ENCODE data around the gene CASP14. TPM values are rescaled to one million over a fixed set of nuclear protein-coding genes. Genes with fewer than 3 reads are reported as not detected.

CASP14 gene
- total RNA-seq, 1 donor from 2014 or later = not detected

DNA sequence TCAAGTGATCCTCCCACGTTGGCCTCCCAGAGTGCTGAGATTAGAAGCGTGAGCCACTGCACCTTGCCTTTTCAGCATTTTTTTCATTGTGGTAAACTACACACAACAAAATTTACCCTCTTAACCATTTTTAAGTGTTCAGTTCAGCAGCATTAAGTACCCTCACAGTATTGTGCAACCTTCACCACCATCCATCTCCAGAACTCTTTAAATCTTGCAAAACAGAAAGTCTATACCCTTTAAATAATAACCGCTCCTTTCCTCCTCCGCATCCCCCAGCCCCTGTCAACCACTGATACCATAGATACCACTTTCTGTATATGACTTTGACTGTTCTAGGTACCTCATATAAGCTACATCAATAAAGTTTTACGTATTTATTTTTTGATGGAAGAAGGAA lies 20.8 kb upstream of the CASP14 start:
- no peaks in the 10 kb centered on the region for H3K9me3 ChIP-seq (ENCODE audit: control insufficient read depth in 3 of 3, low read length in 3 of 3)
- H3K4me1 ChIP-seq (ENCODE audit: control insufficient read depth in 3 of 3, insufficient read depth in 3 of 3, low read length in 3 of 3) = no peaks in the 10 kb centered on the region
- H3K4me3 ChIP-seq (ENCODE audit: low read length in 3 of 3) = no peak overlapping the region
- H3K36me3 ChIP-seq (ENCODE audit: control insufficient read depth in 3 of 3, insufficient read depth in 3 of 3, low read length in 3 of 3) = no peaks in the 10 kb centered on the region
- no peak overlapping the region for H3K27ac ChIP-seq (ENCODE audit: low read depth, low read length)
- peaks cover 0 to 15% (median 3%) of the 10 kb centered on the region in 3 donors for H3K27me3 ChIP-seq (ENCODE audit: control insufficient read depth in 3 of 3, insufficient read depth in 3 of 3, low read length in 3 of 3)
- H3K9ac ChIP-seq (ENCODE audit: low read depth in 1 of 3, low read length in 3 of 3) = no peak overlapping the region

DNA sequence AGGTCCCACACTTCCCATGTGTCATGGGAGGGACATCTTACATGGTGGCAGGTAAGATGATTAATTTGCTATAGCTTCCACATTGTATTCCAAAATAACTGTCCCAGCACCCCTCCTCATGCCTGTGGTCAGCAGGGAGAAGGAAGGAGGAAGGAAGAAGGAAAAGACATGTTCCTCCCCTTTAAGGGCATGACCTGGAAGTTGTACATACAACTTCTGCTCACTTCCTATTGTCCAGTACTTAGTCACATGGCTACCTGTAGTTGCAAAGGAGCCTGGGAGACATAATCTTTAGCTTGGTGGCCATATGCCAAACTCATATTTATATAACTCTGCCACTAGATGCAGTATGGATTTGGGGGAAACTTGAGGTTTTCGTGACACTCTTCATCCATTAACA lies 17.6 kb upstream of the CASP14 start:
- Histone ChIP-seq H3K27ac (ENCODE audit: low read depth, low read length) (no peak overlapping the region), H3K9me3 (ENCODE audit: control insufficient read depth in 3 of 3, low read length in 3 of 3) (no peaks in the 10 kb centered on the region), H3K4me3 (ENCODE audit: low read length in 3 of 3) (no peak overlapping the region), H3K27me3 (ENCODE audit: control insufficient read depth in 3 of 3, insufficient read depth in 3 of 3, low read length in 3 of 3) (peaks cover 0 to 4% (median 0%) of the 10 kb centered on the region in 3 donors), H3K9ac (ENCODE audit: low read depth in 1 of 3, low read length in 3 of 3) (no peak overlapping the region), H3K36me3 (ENCODE audit: control insufficient read depth in 3 of 3, insufficient read depth in 3 of 3, low read length in 3 of 3) (no peaks in the 10 kb centered on the region), H3K4me1 (ENCODE audit: control insufficient read depth in 3 of 3, insufficient read depth in 3 of 3, low read length in 3 of 3) (no peaks in the 10 kb centered on the region)

DNA sequence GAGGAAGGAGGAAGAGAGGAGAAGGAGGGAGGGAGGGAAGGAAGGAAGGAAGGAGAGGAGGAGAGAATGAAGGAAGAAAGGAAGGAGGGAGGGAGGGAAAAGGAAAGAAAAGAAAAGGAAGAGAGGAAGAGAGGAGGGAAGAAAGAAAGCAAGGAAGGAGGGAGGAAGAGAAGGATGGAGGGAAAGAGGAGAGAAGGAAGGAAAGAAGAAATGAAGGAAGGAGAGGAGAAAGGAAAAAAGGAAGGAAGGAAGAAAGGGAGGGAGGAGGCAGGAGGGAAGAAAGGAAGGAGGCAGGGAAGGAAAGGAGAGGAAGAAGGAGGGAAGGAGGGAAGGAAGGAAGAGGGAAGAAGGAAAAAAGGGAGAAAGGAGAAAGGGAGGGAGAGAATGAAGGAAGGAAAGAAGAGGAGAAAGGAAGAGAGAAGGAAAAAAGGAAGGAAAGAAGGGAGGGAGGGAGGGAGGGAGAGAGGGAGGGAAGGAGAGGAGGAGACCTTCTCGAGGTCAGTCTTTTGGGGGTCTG lies 13.4 kb upstream of the CASP14 start:
- Histone ChIP-seq H3K9me3 (ENCODE audit: control insufficient read depth in 3 of 3, low read length in 3 of 3) (no peaks in the 10 kb centered on the region), H3K27ac (ENCODE audit: low read depth, low read length) (no peak overlapping the region), H3K27me3 (ENCODE audit: control insufficient read depth in 3 of 3, insufficient read depth in 3 of 3, low read length in 3 of 3) (peaks cover 0 to 3% (median 0%) of the 10 kb centered on the region in 3 donors), H3K4me3 (ENCODE audit: low read length in 3 of 3) (no peak overlapping the region), H3K4me1 (ENCODE audit: control insufficient read depth in 3 of 3, insufficient read depth in 3 of 3, low read length in 3 of 3) (no peaks in the 10 kb centered on the region), H3K36me3 (ENCODE audit: control insufficient read depth in 3 of 3, insufficient read depth in 3 of 3, low read length in 3 of 3) (no peaks in the 10 kb centered on the region), H3K9ac (ENCODE audit: low read depth in 1 of 3, low read length in 3 of 3) (no peak overlapping the region)

- Histone ChIP-seq H3K9me3 (ENCODE audit: control insufficient read depth in 3 of 3, low read length in 3 of 3) (no peaks in the 10 kb centered on the region), H3K27ac (ENCODE audit: low read depth, low read length) (no peak overlapping the region), H3K27me3 (ENCODE audit: control insufficient read depth in 3 of 3, insufficient read depth in 3 of 3, low read length in 3 of 3) (peaks cover 0 to 3% (median 3%) of the 10 kb centered on the region in 3 donors), H3K4me1 (ENCODE audit: control insufficient read depth in 3 of 3, insufficient read depth in 3 of 3, low read length in 3 of 3) (no peaks in the 10 kb centered on the region), H3K4me3 (ENCODE audit: low read length in 3 of 3) (no peak overlapping the region), H3K9ac (ENCODE audit: low read depth in 1 of 3, low read length in 3 of 3) (no peak overlapping the region), H3K36me3 (ENCODE audit: control insufficient read depth in 3 of 3, insufficient read depth in 3 of 3, low read length in 3 of 3) (no peaks in the 10 kb centered on the region)
Observed at GRCh38 chr19:15037586-15037985, 11.7 kb upstream of the CASP14 start.

GRCh38 chr19:15038294-15038693 lies 11.0 kb upstream of the CASP14 start:
- Histone ChIP-seq H3K4me3 (ENCODE audit: low read length in 3 of 3) (no peak overlapping the region), H3K9ac (ENCODE audit: low read depth in 1 of 3, low read length in 3 of 3) (no peak overlapping the region), H3K4me1 (ENCODE audit: control insufficient read depth in 3 of 3, insufficient read depth in 3 of 3, low read length in 3 of 3) (no peaks in the 10 kb centered on the region), H3K36me3 (ENCODE audit: control insufficient read depth in 3 of 3, insufficient read depth in 3 of 3, low read length in 3 of 3) (no peaks in the 10 kb centered on the region), H3K9me3 (ENCODE audit: control insufficient read depth in 3 of 3, low read length in 3 of 3) (no peaks in the 10 kb centered on the region), H3K27me3 (ENCODE audit: control insufficient read depth in 3 of 3, insufficient read depth in 3 of 3, low read length in 3 of 3) (peaks cover 0 to 3% (median 2%) of the 10 kb centered on the region in 3 donors), H3K27ac (ENCODE audit: low read depth, low read length) (no peak overlapping the region)

- Histone ChIP-seq H3K36me3 (ENCODE audit: control insufficient read depth in 3 of 3, insufficient read depth in 3 of 3, low read length in 3 of 3) (no peaks in the 10 kb centered on the region), H3K27me3 (ENCODE audit: control insufficient read depth in 3 of 3, insufficient read depth in 3 of 3, low read length in 3 of 3) (peaks cover 0 to 3% (median 0%) of the 10 kb centered on the region in 3 donors), H3K27ac (ENCODE audit: low read depth, low read length) (no peak overlapping the region), H3K4me3 (ENCODE audit: low read length in 3 of 3) (no peak overlapping the region), H3K9me3 (ENCODE audit: control insufficient read depth in 3 of 3, low read length in 3 of 3) (no peaks in the 10 kb centered on the region), H3K4me1 (ENCODE audit: control insufficient read depth in 3 of 3, insufficient read depth in 3 of 3, low read length in 3 of 3) (no peaks in the 10 kb centered on the region), H3K9ac (ENCODE audit: low read depth in 1 of 3, low read length in 3 of 3) (no peak overlapping the region)
Observed at GRCh38 chr19:15042003-15042402, 7.3 kb upstream of the CASP14 start.

DNA sequence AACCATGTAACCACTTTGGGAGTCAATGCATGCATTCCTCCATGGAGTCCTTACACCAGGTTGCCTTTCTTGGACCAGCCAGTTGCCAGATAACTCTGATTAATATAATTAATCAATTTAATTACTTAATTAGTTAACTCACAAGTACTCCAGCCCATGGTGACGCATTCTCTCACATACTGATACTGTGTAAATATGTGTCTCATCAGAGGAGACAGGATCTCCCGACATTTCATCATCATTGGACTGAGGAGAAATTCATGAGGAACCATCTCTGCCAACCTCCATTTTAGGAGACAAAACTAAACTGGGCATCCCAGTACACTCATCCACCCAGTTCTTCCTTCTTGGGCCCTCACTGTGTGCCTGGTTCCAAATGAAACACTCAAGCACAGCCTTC lies 6.5 kb upstream of the CASP14 start:
- H3K9me3 ChIP-seq (ENCODE audit: control insufficient read depth in 3 of 3, low read length in 3 of 3) = no peaks in the 10 kb centered on the region
- H3K9ac ChIP-seq (ENCODE audit: low read depth in 1 of 3, low read length in 3 of 3) = no peak overlapping the region
- H3K27me3 ChIP-seq (ENCODE audit: control insufficient read depth in 3 of 3, insufficient read depth in 3 of 3, low read length in 3 of 3) = peaks cover 0 to 3% (median 0%) of the 10 kb centered on the region in 3 donors
- no peaks in the 10 kb centered on the region for H3K36me3 ChIP-seq (ENCODE audit: control insufficient read depth in 3 of 3, insufficient read depth in 3 of 3, low read length in 3 of 3)
- H3K4me1 ChIP-seq (ENCODE audit: control insufficient read depth in 3 of 3, insufficient read depth in 3 of 3, low read length in 3 of 3) = no peaks in the 10 kb centered on the region
- H3K27ac ChIP-seq (ENCODE audit: low read depth, low read length) = no peak overlapping the region
- no peak overlapping the region for H3K4me3 ChIP-seq (ENCODE audit: low read length in 3 of 3)

DNA sequence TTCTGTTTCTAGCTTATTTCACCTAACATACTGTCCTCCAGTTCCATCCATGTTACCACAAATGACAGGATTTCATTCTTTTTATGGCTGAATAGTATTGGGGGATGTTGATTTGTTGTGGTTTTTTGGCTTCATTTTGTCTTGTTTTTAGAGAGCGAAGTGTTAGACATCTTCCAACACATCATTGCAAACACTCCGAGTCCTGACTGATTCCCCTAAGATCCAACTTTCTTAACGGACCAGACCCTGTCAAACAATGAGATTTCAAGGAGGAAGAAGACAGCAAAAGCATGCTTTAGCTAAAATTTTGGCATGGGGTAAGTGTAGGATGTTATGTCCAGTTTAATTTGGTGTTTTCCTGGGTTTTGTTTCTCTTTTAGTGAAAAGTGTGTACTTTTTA lies 3.8 kb upstream of the CASP14 start:
- Histone ChIP-seq H3K27me3 (ENCODE audit: control insufficient read depth in 3 of 3, insufficient read depth in 3 of 3, low read length in 3 of 3) (peaks cover 0 to 7% (median 0%) of the 10 kb centered on the region in 3 donors), H3K9ac (ENCODE audit: low read depth in 1 of 3, low read length in 3 of 3) (no peak overlapping the region), H3K36me3 (ENCODE audit: control insufficient read depth in 3 of 3, insufficient read depth in 3 of 3, low read length in 3 of 3) (no peaks in the 10 kb centered on the region), H3K4me1 (ENCODE audit: control insufficient read depth in 3 of 3, insufficient read depth in 3 of 3, low read length in 3 of 3) (no peaks in the 10 kb centered on the region), H3K9me3 (ENCODE audit: control insufficient read depth in 3 of 3, low read length in 3 of 3) (no peaks in the 10 kb centered on the region), H3K4me3 (ENCODE audit: low read length in 3 of 3) (no peak overlapping the region), H3K27ac (ENCODE audit: low read depth, low read length) (no peak overlapping the region)

DNA sequence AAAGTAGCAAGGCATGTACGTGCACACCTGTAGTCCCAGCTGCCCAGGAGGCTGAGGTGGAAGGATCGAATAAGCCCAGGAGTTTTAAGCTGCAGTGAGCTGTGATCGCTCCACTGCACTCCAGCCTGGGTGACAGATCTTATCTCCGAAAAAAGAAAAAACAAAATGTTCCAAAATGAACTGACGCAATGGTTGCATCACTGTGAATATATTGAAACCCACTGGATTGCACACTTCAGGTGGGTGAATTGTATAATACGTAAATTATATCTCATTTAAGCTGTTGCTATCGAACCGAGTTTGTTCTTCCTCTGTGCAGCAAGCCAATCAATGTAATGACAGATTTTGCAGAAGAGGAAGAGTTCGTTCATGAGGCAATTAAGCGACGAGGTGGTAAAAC lies 1.6 kb upstream of the CASP14 start:
- H3K4me3 ChIP-seq (ENCODE audit: low read length in 3 of 3) = no peak overlapping the region
- no peaks in the 10 kb centered on the region for H3K36me3 ChIP-seq (ENCODE audit: control insufficient read depth in 3 of 3, insufficient read depth in 3 of 3, low read length in 3 of 3)
- no peak overlapping the region for H3K9ac ChIP-seq (ENCODE audit: low read depth in 1 of 3, low read length in 3 of 3)
- H3K9me3 ChIP-seq (ENCODE audit: control insufficient read depth in 3 of 3, low read length in 3 of 3) = no peaks in the 10 kb centered on the region
- H3K4me1 ChIP-seq (ENCODE audit: control insufficient read depth in 3 of 3, insufficient read depth in 3 of 3, low read length in 3 of 3) = no peaks in the 10 kb centered on the region
- no peak overlapping the region for H3K27ac ChIP-seq (ENCODE audit: low read depth, low read length)
- H3K27me3 ChIP-seq (ENCODE audit: control insufficient read depth in 3 of 3, insufficient read depth in 3 of 3, low read length in 3 of 3) = peaks cover 0 to 5% (median 4%) of the 10 kb centered on the region in 3 donors

DNA sequence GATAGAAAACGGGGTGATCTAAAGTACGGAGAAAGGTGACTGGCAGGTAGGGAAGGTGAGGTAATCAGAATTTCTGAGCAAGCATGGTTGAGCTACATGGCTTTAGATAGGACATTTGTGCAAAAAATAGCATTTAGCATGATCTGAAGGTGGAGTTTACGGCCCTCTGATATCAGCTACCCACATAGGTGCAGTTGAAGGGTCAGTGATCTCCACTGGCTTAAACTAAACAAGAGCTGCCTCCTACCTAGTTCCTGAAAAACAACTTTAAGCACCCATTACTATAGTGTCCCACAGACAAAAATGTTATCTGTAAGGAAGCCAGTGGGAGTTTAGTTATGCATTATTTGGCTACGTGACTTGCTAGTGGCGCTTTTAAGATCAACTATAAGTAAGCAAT lies 1.2 kb upstream of the CASP14 start:
- peaks cover 0 to 5% (median 4%) of the 10 kb centered on the region in 3 donors for H3K27me3 ChIP-seq (ENCODE audit: control insufficient read depth in 3 of 3, insufficient read depth in 3 of 3, low read length in 3 of 3)
- H3K27ac ChIP-seq (ENCODE audit: low read depth, low read length) = no peak overlapping the region
- H3K4me1 ChIP-seq (ENCODE audit: control insufficient read depth in 3 of 3, insufficient read depth in 3 of 3, low read length in 3 of 3) = no peaks in the 10 kb centered on the region
- H3K36me3 ChIP-seq (ENCODE audit: control insufficient read depth in 3 of 3, insufficient read depth in 3 of 3, low read length in 3 of 3) = no peaks in the 10 kb centered on the region
- no peaks in the 10 kb centered on the region for H3K9me3 ChIP-seq (ENCODE audit: control insufficient read depth in 3 of 3, low read length in 3 of 3)
- H3K9ac ChIP-seq (ENCODE audit: low read depth in 1 of 3, low read length in 3 of 3) = no peak overlapping the region
- H3K4me3 ChIP-seq (ENCODE audit: low read length in 3 of 3) = no peak overlapping the region
